Measurements from ENCODE around the gene CDH4. TPM values are rescaled to one million over a fixed set of nuclear protein-coding genes. Genes with fewer than 3 reads are reported as not detected.

The CDH4 gene
- total and polyA plus RNA-seq, 2 of the 8 experiments (the other 6 are each of a cell fraction or from before 2014, with no cell fraction given) = 4.3 to 7.9 TPM

- Histone ChIP-seq H3K4me3 (ENCODE audit: extremely low read depth in 1 of 4, insufficient read depth in 2 of 4, low read depth in 3 of 4, low read length in 4 of 4) (no peak overlapping the region), H2BK15ac (ENCODE audit: low read length) (no peak overlapping the region), H4K5ac (ENCODE audit: insufficient read length, low read depth, low read length) (no peak overlapping the region), H3K79me1 (ENCODE audit: low read depth, low read length) (no peaks in the 10 kb centered on the region; the same call in 1 of the 2 replicates), H3K4me1 (replicated peaks in 1 of 4; ENCODE audit: control insufficient read depth in 3 of 4, insufficient read depth in 4 of 4, low read length in 3 of 4) (peaks cover 0 to 6% (median 4%) of the 10 kb centered on the region in 4 experiments; a peak in 3 of 7 replicates), H3K56ac (replicated peaks; ENCODE audit: insufficient read length, low read depth, low read length) (no peak overlapping the region), H2AK5ac (ENCODE audit: low read depth, low read length) (no peak overlapping the region), H3K23me2 (ENCODE audit: low read depth, low read length) (no peaks in the 10 kb centered on the region), H2AFZ (ENCODE audit: low read length) (no peak overlapping the region), H3K23ac (ENCODE audit: insufficient read length) (no peak overlapping the region), H4K91ac (replicated peaks; ENCODE audit: insufficient read length, low read length) (no peak overlapping the region), H2BK120ac (replicated peaks; ENCODE audit: low read depth, low read length) (no peak overlapping the region), H3K14ac (ENCODE audit: insufficient read length) (no peak overlapping the region), H4K20me1 (replicated peaks in 1 of 2; ENCODE audit: control insufficient read depth in 1 of 2, insufficient read depth in 2 of 2, low read length in 2 of 2) (peaks cover 0 to 4% of the 10 kb centered on the region in 2 experiments), H2BK20ac (ENCODE audit: low read length) (no peak overlapping the region), H3K18ac (ENCODE audit: extremely low read depth, low read length) (no peak overlapping the region), H3K36me3 (ENCODE audit: control insufficient read depth in 2 of 4, insufficient read depth in 4 of 4, low read length in 3 of 4) (no peaks in the 10 kb centered on the region), H3K27me3 (replicated peaks in 1 of 4; ENCODE audit: control insufficient read depth in 3 of 4, extremely low read depth in 1 of 4, insufficient read depth in 3 of 4, low read length in 3 of 4) (peaks cover 0 to 3% (median 2%) of the 10 kb centered on the region in 4 experiments; a peak in 3 of 7 replicates), H3K9ac (replicated peaks in 1 of 4; ENCODE audit: extremely low read depth in 1 of 4, low read depth in 3 of 4, low read length in 3 of 4) (no peak overlapping the region), H3K4me2 (ENCODE audit: insufficient read depth in 1 of 2, low read depth in 2 of 2, low read length in 2 of 2) (no peak overlapping the region), H2BK5ac (ENCODE audit: low read depth, low read length) (no peak overlapping the region), H3K9me3 (ENCODE audit: insufficient read depth in 2 of 2, low read depth in 1 of 2, low read length in 1 of 2) (peaks cover 0 to 5% of the 10 kb centered on the region in 2 experiments; a peak in 1 of 4 replicates), H3K27ac (ENCODE audit: low read depth, low read length) (no peak overlapping the region), H4K8ac (ENCODE audit: extremely low read depth, insufficient read depth, low read length) (no peak overlapping the region), H2BK12ac (ENCODE audit: low read depth, low read length) (no peak overlapping the region), H3K79me2 (ENCODE audit: control insufficient read depth in 1 of 2, insufficient read depth in 2 of 2, low read length in 2 of 2) (no peaks in the 10 kb centered on the region), H3K4ac (replicated peaks; ENCODE audit: insufficient read length, low read depth, low read length) (no peak overlapping the region)
- no peak for DNase-seq (ENCODE audit: low read depth in 1 of 2, low spot score in 2 of 2)
- WGBS, 2 experiments (ENCODE audit: extremely low coverage in 1 of 2, insufficient coverage in 1 of 2, insufficient read length in 1 of 2, insufficient replicate concordance in 2 of 2, low coverage in 1 of 2, low lambda C conversion rate in 2 of 2, missing lambda C conversion rate in 1 of 2) = 96% methylated on average over 19 of the region's 19 CpGs; no CpG with 5 or more reads in 1 of the 2 experiments
- FAIRE-seq = no peak
- no peak for TF ChIP-seq POLR2AphosphoS5 (IDR thresholded peaks at IDR 0.05; ENCODE audit: low read depth, low read length)
- no peak for TF ChIP-seq NRF1 (IDR thresholded peaks at IDR 0.05; ENCODE audit: low read depth, low read length)
- ChIA-PET CTCF (ENCODE audit: partially characterized antibody) (interaction anchor here (0.7 kb wide), 1 partner anchor 44 kb away, joined by 3 read pairs; no protein-coding TSS in a partner anchor), POLR2A (ENCODE audit: partially characterized antibody) (no interaction called here)
These were observed 144.3 kb downstream of the CDH4 start for GRCh38 chr20:61396262-61396848.

Measured in H1 (cell line).